Endodermal cell (in vitro differentiated cells): Measurements from ENCODE around the gene FAAP100. TPM values are rescaled to one million over a fixed set of nuclear protein-coding genes. Genes with fewer than 3 reads are reported as not detected.

Source experiments
- DNase-seq: peaks from one replicate; pipeline ENCODE4 v3.0.0-alpha.2; 2017
- H3K27ac ChIP-seq: 2 replicates; pipeline ENCODE4 v1.5.1; 2013; ENCODE audit warnings: mild to moderate bottlenecking, low read depth, low read length, moderate library complexity
- H3K27me3 ChIP-seq: 2 replicates; pipeline ENCODE4 v1.6.1; 2013; ENCODE audit warnings: mild to moderate bottlenecking, low read length, moderate library complexity; ENCODE audit not compliant: insufficient read depth, control insufficient read depth, poor library complexity, severe bottlenecking
- H3K36me3 ChIP-seq: 2 replicates; pipeline ENCODE4 v1.7.0; 2013; ENCODE audit warnings: mild to moderate bottlenecking, low read length, moderate library complexity; ENCODE audit not compliant: control insufficient read depth, insufficient read depth
- H3K4me1 ChIP-seq: one replicate; pipeline ENCODE4 v1.7.0; 2013; ENCODE audit warnings: low read length; ENCODE audit not compliant: control insufficient read depth, insufficient read depth
- H3K4me3 ChIP-seq: 2 replicates; pipeline ENCODE4 v1.5.1; 2013; ENCODE audit warnings: mild to moderate bottlenecking, low read length, moderate library complexity
- H3K9ac ChIP-seq: 2 replicates; pipeline ENCODE4 v1.6.1; 2013; ENCODE audit warnings: mild to moderate bottlenecking, low read length, moderate library complexity; ENCODE audit not compliant: poor library complexity, severe bottlenecking; ENCODE audit errors: extremely low read depth
- H3K9me3 ChIP-seq: 2 replicates; pipeline ENCODE4 v1.6.1; 2013; ENCODE audit warnings: mild to moderate bottlenecking, low read length, moderate library complexity; ENCODE audit not compliant: control insufficient read depth
- H3K27ac Mint-ChIP-seq: 2 replicates; pipeline ENCODE4 v1.8.0; 2020; ENCODE audit warnings: mixed read lengths
- H3K27me3 Mint-ChIP-seq: 2 replicates; pipeline ENCODE4 v1.8.0; 2021; ENCODE audit warnings: mild to moderate bottlenecking, mixed read lengths; ENCODE audit not compliant: insufficient read depth
- H3K36me3 Mint-ChIP-seq: 2 replicates; pipeline ENCODE4 v1.8.0; 2020; ENCODE audit warnings: low read depth, mixed read lengths
- H3K4me1 Mint-ChIP-seq: 2 replicates; pipeline ENCODE4 v1.8.0; 2020; ENCODE audit warnings: mixed read lengths
- H3K4me3 Mint-ChIP-seq: 2 replicates; pipeline ENCODE4 v1.8.0; 2020; ENCODE audit warnings: mild to moderate bottlenecking, moderate library complexity, mixed read lengths
- H3K9me3 Mint-ChIP-seq: 2 replicates; pipeline ENCODE4 v1.8.0; 2020; ENCODE audit warnings: mild to moderate bottlenecking, mixed read lengths
- WGBS, 2 experiments: methylation state at CpG; one replicate each; pipeline versions ENCODE4 v1.1.5 to v1.1.7; 2013; ENCODE audit warnings: missing lambda C conversion rate in 2 of 2, mixed read lengths in 1 of 2; ENCODE audit not compliant: insufficient coverage in 1 of 2, insufficient read length in 1 of 2; 5-methylcytosine and 5-hydroxymethylcytosine counted together
- total RNA-seq, 2 donors: library from RNA; stranded (reverse); fragmentation: NEBNext Ultra II Directional in 1 of 2; extraction: Animal tissue kit (Norgen Biotek cat#: 25700) in 1 of 2; gene quantifications; 2 replicates in 1 of 2; 3 replicates in 1 of 2; pipeline ENCODE4 v1.2.1, GENCODE V29; 2021
- TF ChIP-seq, protein P1 (sequence below): fragments of 200-600 bp; sonication (generic); conservative IDR thresholded peaks from 2 replicates; pipeline ENCODE4 v1.5.0; 2021; ENCODE audit warnings: antibody characterized with exemption, mild to moderate bottlenecking

FAAP100 gene
- total RNA-seq, 2 donors from 2014 or later = 34.5 to 39.5 TPM

- H3K27me3 ChIP-seq = no peaks in the 10 kb centered on the region
- H3K4me3 ChIP-seq = no peak overlapping the region
- H3K27ac ChIP-seq = no peak overlapping the region
- Mint-ChIP-seq H3K4me1 (no peaks in the 10 kb centered on the region), H3K36me3 (peaks cover 28% of the 10 kb centered on the region), H3K27me3 (no peaks in the 10 kb centered on the region), H3K9me3 (no peaks in the 10 kb centered on the region), H3K4me3 (no peak overlapping the region), H3K27ac (no peak overlapping the region)
- H3K36me3 ChIP-seq = peaks cover 19% of the 10 kb centered on the region
- DNase-seq = no peak
- no peaks in the 10 kb centered on the region for H3K4me1 ChIP-seq
- 83 to 99% methylated on average over 13 to 16 of the region's 16 CpGs for WGBS, 2 experiments
- H3K9me3 ChIP-seq = no peaks in the 10 kb centered on the region
- TF ChIP-seq, protein P1, sequence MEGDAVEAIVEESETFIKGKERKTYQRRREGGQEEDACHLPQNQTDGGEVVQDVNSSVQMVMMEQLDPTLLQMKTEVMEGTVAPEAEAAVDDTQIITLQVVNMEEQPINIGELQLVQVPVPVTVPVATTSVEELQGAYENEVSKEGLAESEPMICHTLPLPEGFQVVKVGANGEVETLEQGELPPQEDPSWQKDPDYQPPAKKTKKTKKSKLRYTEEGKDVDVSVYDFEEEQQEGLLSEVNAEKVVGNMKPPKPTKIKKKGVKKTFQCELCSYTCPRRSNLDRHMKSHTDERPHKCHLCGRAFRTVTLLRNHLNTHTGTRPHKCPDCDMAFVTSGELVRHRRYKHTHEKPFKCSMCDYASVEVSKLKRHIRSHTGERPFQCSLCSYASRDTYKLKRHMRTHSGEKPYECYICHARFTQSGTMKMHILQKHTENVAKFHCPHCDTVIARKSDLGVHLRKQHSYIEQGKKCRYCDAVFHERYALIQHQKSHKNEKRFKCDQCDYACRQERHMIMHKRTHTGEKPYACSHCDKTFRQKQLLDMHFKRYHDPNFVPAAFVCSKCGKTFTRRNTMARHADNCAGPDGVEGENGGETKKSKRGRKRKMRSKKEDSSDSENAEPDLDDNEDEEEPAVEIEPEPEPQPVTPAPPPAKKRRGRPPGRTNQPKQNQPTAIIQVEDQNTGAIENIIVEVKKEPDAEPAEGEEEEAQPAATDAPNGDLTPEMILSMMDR = no peak
- H3K9ac ChIP-seq = no peak overlapping the region
These were observed 7.7 kb downstream of the FAAP100 start for GRCh38 chr17:81544281-81544974.

- 90 to 96% methylated on average over 2 to 15 of the region's 15 CpGs for WGBS, 2 experiments
These were observed 8.4 kb downstream of the FAAP100 start for GRCh38 chr17:81543756-81544155.

GRCh38 chr17:81543339-81543675, 8.8 kb downstream of the FAAP100 start:
- Histone ChIP-seq H3K9me3 (no peaks in the 10 kb centered on the region), H3K9ac (no peak overlapping the region), H3K4me1 (no peaks in the 10 kb centered on the region), H3K27me3 (no peaks in the 10 kb centered on the region), H3K4me3 (no peak overlapping the region), H3K36me3 (peaks cover 19% of the 10 kb centered on the region), H3K27ac (no peak overlapping the region)
- H3K27me3 Mint-ChIP-seq = no peaks in the 10 kb centered on the region
- no peaks in the 10 kb centered on the region for H3K9me3 Mint-ChIP-seq
- H3K36me3 Mint-ChIP-seq = peaks cover 20% of the 10 kb centered on the region
- 94 to 95% methylated on average over 14 of the region's 14 CpGs for WGBS, 2 experiments
- no peak overlapping the region for H3K27ac Mint-ChIP-seq
- TF ChIP-seq, protein P1 = no peak
- no peaks in the 10 kb centered on the region for H3K4me1 Mint-ChIP-seq
- no peak for DNase-seq
- H3K4me3 Mint-ChIP-seq = no peak overlapping the region

More at GRCh38 chr17:81543756-81544155, 8.4 kb downstream of the FAAP100 start:
- Mint-ChIP-seq H3K4me1 (no peaks in the 10 kb centered on the region), H3K36me3 (peaks cover 23% of the 10 kb centered on the region), H3K9me3 (no peaks in the 10 kb centered on the region), H3K4me3 (no peak overlapping the region), H3K27me3 (no peaks in the 10 kb centered on the region), H3K27ac (no peak overlapping the region)
- no peaks in the 10 kb centered on the region for H3K9me3 ChIP-seq
- no peak overlapping the region for H3K9ac ChIP-seq
- peaks cover 19% of the 10 kb centered on the region for H3K36me3 ChIP-seq
- no peak overlapping the region for H3K4me3 ChIP-seq
- TF ChIP-seq, protein P1 = no peak
- no peaks in the 10 kb centered on the region for H3K27me3 ChIP-seq
- no peak overlapping the region for H3K27ac ChIP-seq
- no peaks in the 10 kb centered on the region for H3K4me1 ChIP-seq
- no peak for DNase-seq
